Panc1 (cell line): ENCODE results near the gene TNPO3. TPM values are rescaled to one million over a fixed set of nuclear protein-coding genes. Genes with fewer than 3 reads are reported as not detected.

Experiments used
- ATAC-seq: fragments of 200-7000 bp; cut with Tn5 transposase; 2 replicates; pipeline ENCODE4 v1.9.1; 2020; ENCODE audit warnings: mild to moderate bottlenecking, moderate library complexity
- BruUV-seq: library from RNA; stranded (reverse); fragments of 400-500 nt; replicated peaks from 2 replicates; lab custom pipeline; 2021; lab: Mats Ljungman, UMichigan
- CTCF ChIA-PET: fragments of 300-600 bp; sonication (Branson Sonifier 250); formaldehyde crosslinking; loops from one replicate; lab custom pipeline; 2022; ENCODE audit warnings: antibody characterized with exemption; lab: Charles Lee
- POLR2A ChIA-PET: fragments of 300-600 bp; sonication (Branson Sonifier 250); formaldehyde crosslinking; loops from one replicate; lab custom pipeline; 2022; ENCODE audit warnings: antibody characterized with exemption; lab: Charles Lee
- DNase-seq: peaks from one replicate; pipeline ENCODE4 v3.0.0-alpha.2; 2010; ENCODE audit warnings: low read depth, low spot score
- H3K27ac ChIP-seq: 2 replicates; pipeline ENCODE4 v1.5.1; 2011; ENCODE audit warnings: mild to moderate bottlenecking, low read length, inconsistent platforms
- H3K27me3 ChIP-seq: fragments of 200-500 bp; sonication (Bioruptor generic); 2 replicates; pipeline ENCODE4 v1.6.0; 2014; ENCODE audit warnings: low read length, inconsistent platforms; ENCODE audit not compliant: control insufficient read depth, insufficient read depth
- H3K36me3 ChIP-seq: fragments of 200-500 bp; sonication (Bioruptor generic); 2 replicates; pipeline ENCODE4 v1.5.1; 2014; ENCODE audit warnings: inconsistent platforms, mild to moderate bottlenecking, low read length, moderate library complexity; ENCODE audit not compliant: control insufficient read depth, insufficient read depth
- H3K4me1 ChIP-seq: 2 replicates; pipeline ENCODE4 v1.5.1; 2011; ENCODE audit warnings: inconsistent platforms, mild to moderate bottlenecking, low read length, moderate library complexity; ENCODE audit not compliant: control insufficient read depth, insufficient read depth
- H3K4me3 ChIP-seq, 2 experiments: 2 replicates each; pipeline ENCODE4 v1.5.1; 2011 to 2012; ENCODE audit warnings: low read depth in 2 of 2, low read length in 2 of 2, mild to moderate bottlenecking in 2 of 2, inconsistent platforms in 1 of 2, moderate library complexity in 1 of 2
- H3K9me3 ChIP-seq: fragments of 200-500 bp; sonication (Bioruptor generic); 2 replicates; pipeline ENCODE4 v1.5.1; 2014; ENCODE audit warnings: low read depth, mild to moderate bottlenecking, inconsistent platforms, low read length, moderate library complexity; ENCODE audit not compliant: control insufficient read depth, insufficient read depth
- CTCF ChIP-seq: fragments of 450-650 bp; IDR thresholded peaks from 2 replicates; pipeline ENCODE4 v1.5.1; 2017; ENCODE audit warnings: mild to moderate bottlenecking
- POLR2AphosphoS5 ChIP-seq: IDR thresholded peaks from 2 replicates; pipeline ENCODE4 v1.6.1; 2012; ENCODE audit warnings: mild to moderate bottlenecking, low read depth, low read length, moderate library complexity
- REST ChIP-seq, 2 experiments: IDR thresholded peaks; 2 replicates each; pipeline ENCODE4 v1.6.1; 2011 to 2012; ENCODE audit warnings: low read depth in 2 of 2, control low read depth in 1 of 2, low read length in 1 of 2, mild to moderate bottlenecking in 1 of 2, moderate library complexity in 1 of 2; ENCODE audit not compliant: insufficient read depth in 1 of 2
- SIN3A ChIP-seq: IDR thresholded peaks from 2 replicates; pipeline ENCODE4 v1.6.1; 2012; ENCODE audit warnings: low read depth, mild to moderate bottlenecking, low read length, moderate library complexity, borderline replicate concordance; ENCODE audit not compliant: insufficient read depth
- TCF7L2 ChIP-seq: IDR thresholded peaks from 2 replicates; pipeline ENCODE4 v1.6.1; 2011; ENCODE audit warnings: mild to moderate bottlenecking, low read depth, low read length, inconsistent platforms
- in situ Hi-C: cut with HindIII; loops from 2 replicates; pipeline ENCODE4 v1.10.0; 2016; ENCODE audit warnings: low sequenced_read_pairs, low pct_unique_long_range_greater_than_20kb
- intact Hi-C: fragments of 100-400 bp; cut with micrococcal nuclease; formaldehyde crosslinking; loops from one replicate; pipeline ENCODE4 v1.10.0; 2022; ENCODE audit not compliant: unreplicated experiment
- total RNA-seq: library from RNA; stranded (reverse); gene quantifications from one replicate; pipeline ENCODE4 v1.2.1, GENCODE V29; 2021; ENCODE audit not compliant: unreplicated experiment

TNPO3 gene
- total RNA-seq, 1 experiment from 2014 or later, result 71.8 TPM

- CTCF ChIA-PET, result no interaction called here
- intact Hi-C loops, result no loop called here
- Histone ChIP-seq H3K27me3 (no peaks in the 10 kb centered on the region), H3K36me3 (peaks cover 62% of the 10 kb centered on the region), H3K27ac (no peak overlapping the region), H3K4me3 (no peak overlapping the region), H3K4me1 (no peaks in the 10 kb centered on the region), H3K9me3 (no peaks in the 10 kb centered on the region)
- no TSS peak for BruUV-seq
- ATAC-seq (no peak), DNase-seq (no peak)
- POLR2A ChIA-PET, result no interaction called here
- no peak for TF ChIP-seq TCF7L2
- TF ChIP-seq SIN3A, result no peak
- TF ChIP-seq POLR2AphosphoS5, result no peak
- no peak for TF ChIP-seq REST (IDR thresholded peaks at IDR 0.05; ENCODE audit: insufficient read depth in 1 of 2, low read depth in 2 of 2, low read length in 1 of 2)
- no peak for TF ChIP-seq CTCF
- in situ Hi-C loops, result no loop called here
These were observed 68.3 kb downstream of the TNPO3 start for GRCh38 chr7:128986609-128987008.

- Histone ChIP-seq H3K36me3 (peaks cover 65% of the 10 kb centered on the region), H3K27me3 (no peaks in the 10 kb centered on the region), H3K4me3 (no peak overlapping the region), H3K27ac (no peak overlapping the region), H3K9me3 (no peaks in the 10 kb centered on the region), H3K4me1 (no peaks in the 10 kb centered on the region)
- intact Hi-C loops, result no loop called here
- CTCF ChIA-PET, result no interaction called here
- in situ Hi-C loops, result no loop called here
- POLR2A ChIA-PET, result no interaction called here
- no peak for DNase-seq
- no TSS peak for BruUV-seq
- TF ChIP-seq CTCF, result no peak
- TF ChIP-seq SIN3A, result no peak
- no peak for TF ChIP-seq REST (IDR thresholded peaks at IDR 0.05; ENCODE audit: insufficient read depth in 1 of 2, low read depth in 2 of 2, low read length in 1 of 2)
- TF ChIP-seq TCF7L2, result no peak
- no peak for TF ChIP-seq POLR2AphosphoS5
- ATAC-seq, result no peak
These were observed 69.3 kb downstream of the TNPO3 start for GRCh38 chr7:128985660-128986059.
